Hematopoietic multipotent progenitor cell treated with erythropoietin and hydrocortisone succinate and interleukin-3 and kit ligand, for 6 days (in vitro differentiated cells): Measurements from ENCODE around the gene CCDC33.
"Not testable (repeated sequence)": the region's sequence is repeated elsewhere in the genome, so short reads cannot be mapped to it uniquely, and the experiment has no call there.

Experiments used
- DNase-seq: peaks from one replicate; pipeline ENCODE4 v3.0.0-alpha.2; 2015

The CCDC33 gene

DNA sequence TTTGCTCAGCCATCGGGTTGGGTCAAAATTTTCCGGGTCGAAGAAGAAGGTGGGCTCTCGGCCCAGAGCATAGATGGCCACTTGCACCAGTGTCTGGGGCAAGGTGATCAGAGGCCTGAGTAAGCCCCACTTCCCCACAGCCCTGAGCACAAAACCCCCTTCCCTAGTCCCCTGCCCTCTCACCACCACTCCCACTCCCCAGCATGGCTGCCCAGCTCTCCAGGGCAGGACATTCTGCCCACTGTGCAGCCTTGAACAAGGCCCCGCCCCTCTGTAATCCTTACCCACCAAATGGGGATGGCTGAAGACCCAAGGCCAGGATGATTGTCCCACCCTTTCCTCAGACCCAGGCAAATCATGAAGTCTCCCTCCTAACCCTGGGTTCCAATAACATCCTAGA lies 102.5 kb downstream of the CCDC33 start:
- DNase-seq, result no peak

DNA sequence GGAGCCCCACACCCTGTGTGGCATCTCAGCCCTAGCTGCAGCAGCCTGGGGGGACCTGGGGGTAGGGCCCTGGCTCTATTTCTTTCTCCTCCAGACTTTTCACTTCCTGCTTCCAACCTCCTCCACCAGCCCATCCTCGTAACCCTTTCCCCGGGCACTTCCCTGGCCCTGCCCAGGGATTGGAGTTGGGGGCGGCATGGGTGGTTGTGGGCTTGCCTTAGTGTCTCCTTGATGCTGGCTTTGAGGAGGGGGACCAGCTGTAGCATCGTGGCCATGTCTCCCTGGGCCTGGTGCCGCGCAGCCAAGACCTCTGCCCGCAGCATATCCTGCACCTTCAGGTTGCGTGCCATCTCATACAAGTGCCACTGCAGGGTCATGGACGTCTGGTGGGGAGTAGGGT lies 103.2 kb downstream of the CCDC33 start:
- DNase-seq, result no peak

DNA sequence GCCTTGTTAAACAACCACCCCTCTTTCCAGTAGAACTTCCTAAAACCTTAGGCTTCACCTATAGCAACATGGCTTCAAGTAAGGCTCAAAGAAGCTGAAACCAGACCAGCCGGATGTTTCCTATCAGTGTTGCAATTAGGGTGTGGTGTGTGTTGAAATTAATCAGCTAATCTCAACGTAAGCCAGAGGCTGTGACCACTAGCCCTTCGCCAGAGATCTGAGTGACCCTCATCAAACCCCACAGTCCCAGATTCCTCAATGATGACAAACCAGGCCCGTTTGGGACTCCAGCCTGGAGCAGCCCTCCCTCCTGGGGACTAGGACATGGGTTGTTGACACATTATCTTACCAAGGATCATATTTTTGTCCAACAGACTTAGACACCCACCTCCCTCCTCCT lies 104.0 kb downstream of the CCDC33 start:
- peak; percentile 67 for DNase-seq

DNA sequence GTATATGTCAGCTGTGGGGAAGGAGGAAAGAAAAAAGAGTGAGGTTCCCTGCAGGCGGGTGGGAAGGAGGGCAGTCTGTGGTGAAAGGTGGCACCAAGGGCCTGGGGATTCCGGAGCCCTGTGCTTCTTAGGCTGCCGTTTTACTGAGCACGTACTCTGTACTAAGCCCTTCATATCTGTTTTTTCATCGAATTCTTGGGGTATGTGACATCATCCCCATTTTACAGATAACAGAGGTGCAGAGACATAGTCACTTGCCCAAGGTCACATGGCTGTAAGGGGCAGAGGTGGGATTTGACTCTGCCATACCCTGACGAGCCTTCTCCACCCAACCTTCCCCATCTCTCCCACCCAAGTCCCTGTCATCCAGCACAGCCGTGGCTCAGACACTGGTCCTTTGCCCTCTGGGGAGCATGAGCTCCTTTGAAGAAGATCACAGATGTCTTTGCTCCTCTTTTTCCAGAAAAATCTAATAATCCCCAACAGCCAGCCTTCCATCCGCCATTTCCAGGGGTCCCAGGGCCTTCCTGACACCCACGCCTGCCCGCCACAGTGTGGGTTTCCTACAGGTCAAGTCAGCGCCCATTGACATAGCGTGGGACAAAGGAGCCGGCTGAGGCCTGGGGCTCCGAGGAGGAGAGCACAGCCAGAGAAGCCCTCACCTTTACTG lies 107.1 kb downstream of the CCDC33 start:
- DNase-seq, result peak; percentile 18

DNA sequence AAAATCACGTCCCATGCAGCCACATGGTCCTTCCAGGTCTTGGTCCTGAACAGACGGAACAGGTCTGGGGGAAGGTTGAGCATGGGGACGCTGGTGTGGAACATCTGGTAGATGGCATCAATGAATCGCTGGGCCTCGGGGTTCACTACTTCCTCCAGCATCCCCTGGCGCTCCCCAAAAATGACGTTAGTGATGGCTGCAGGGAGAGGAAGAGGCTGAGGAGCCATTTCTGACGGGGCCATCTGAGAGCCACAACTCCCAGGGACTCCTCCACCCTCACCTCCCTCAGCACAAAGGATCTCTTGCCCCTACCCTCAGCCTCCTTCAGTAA lies 107.6 kb downstream of the CCDC33 start:
- no peak for DNase-seq

DNA sequence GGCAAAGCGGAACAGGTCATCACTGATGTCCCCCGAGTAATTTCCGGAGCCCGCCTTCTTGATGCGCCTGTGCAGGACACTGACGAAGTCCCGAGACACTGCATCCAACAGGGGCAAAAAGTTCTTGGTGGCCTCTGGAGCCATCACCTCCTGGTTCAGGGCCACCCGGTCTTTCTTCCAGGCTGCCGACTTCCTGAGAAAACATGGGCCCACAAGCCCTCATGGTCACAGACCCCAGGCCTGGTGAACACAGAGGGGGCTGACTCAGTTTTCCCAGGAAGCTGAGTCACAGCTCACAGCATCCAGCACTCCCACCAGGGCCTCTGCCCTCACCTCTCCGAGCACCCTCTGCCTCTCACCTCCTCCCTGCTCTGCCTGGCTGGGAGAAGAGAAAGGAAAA lies 108.9 kb downstream of the CCDC33 start:
- DNase-seq, result no peak

DNA sequence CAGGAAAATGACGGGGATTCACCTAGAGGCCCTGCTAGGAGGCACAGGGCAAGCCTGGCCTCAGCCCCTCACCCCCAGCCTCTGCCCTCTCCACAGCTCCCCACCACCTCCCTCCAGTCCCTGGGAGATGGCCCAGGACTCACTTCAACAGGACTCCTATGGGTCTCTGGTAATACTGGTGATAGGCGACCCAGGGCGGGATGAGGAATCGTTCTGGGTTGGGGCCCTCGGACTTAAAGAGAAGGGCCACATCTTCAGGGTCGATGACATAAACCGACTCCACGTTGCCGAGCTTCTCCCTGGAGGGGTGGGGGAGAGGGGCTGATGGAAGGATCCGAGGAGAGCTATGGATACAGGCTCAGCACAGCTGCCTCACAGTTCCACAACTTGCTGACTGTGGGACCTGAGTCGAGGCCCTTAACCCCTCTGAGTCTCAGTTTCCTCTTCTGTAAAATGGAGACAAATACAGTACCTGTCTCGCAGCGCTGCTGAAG lies 111.7 kb downstream of the CCDC33 start:
- no peak for DNase-seq

DNA sequence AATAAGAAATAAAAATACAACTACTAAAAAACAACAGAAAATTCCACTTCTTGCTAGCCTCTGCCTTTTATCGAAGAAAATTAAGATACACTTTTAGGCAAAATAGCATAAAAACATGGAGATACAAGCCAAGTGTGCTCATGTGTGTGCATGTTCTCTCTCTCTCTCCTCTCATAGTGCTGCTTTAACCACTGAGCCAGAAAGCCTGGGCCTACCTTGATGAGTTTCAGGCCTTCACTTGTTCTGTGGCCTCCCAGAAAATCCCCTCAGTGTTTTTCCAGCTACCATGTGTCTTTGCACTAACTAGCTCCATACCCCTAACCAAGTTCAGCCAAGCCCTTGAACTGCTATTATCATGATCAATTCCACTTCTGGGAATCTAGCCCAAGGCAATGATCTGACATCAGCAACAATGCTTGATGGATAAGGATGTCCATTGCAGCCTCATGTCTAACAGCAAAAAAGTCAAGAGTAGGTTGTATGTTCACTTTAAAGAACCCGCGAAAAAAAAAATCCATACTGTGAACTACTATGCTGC lies 113.2 kb downstream of the CCDC33 start:
- DNase-seq, result no peak

DNA sequence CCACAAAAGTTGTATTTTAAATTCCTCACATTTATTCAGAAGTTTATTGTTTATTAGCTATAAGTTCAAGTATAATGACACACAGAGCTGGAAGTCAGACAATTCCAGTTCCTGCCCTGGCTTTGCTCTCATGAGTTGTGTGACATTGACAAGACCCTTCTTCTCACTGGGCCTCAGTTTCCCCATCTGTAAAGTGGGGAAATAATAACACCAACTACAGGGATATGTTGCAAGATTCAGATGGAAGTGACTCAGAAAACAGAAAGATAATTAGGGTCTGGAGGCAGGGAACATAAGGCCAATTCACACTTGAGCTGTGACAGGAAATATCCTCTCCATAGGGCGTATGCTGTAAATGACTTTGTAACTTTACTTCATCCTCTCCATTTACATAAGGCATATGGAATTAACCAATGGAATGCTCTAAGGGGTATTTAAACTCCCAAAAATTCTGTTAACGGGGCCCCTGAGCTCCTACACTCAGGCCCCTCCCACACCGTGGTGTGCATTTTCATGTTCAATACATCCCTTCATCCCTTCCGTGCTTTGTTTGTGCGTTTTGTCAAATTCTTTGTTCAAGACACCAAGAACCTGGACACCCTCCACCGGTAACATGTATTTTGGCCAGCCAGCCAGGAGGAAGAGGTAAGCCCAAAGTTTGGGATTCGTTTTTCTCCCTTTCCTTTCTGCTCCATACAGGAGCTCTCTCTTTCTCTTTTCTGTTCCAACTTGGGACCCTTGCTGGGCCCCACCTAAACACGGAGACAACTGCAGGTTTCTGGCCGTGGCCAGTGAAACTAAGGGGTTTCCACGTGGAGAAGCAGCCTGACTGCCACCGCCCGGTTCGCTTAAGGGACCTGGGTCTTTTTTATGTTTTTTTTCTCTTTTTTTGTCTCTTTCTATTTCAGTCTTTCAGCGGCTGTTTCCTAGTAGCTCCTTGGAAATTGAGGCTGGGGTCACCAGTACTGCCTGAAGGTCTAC lies 114.5 kb downstream of the CCDC33 start:
- DNase-seq, result no peak

DNA sequence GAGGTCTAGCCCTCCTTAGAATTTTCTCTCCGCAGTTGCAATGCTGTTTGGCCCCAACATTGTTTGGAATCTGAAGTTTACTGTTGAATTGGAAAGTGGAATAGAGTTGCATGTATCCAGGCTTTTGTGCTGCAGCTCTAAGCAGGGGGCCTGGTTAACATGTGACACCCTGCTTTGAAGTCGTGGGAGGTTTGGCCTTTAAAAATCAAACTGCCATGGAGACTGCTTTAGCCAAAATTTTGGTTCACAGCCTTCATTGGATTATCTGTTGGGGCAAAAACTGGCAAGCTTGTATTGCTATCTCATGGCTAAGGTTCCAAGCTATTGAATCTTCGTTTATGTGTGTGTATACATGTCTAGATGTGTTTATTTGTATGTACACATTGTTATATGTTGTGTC lies 115.5 kb downstream of the CCDC33 start:
- DNase-seq, result no peak

DNA sequence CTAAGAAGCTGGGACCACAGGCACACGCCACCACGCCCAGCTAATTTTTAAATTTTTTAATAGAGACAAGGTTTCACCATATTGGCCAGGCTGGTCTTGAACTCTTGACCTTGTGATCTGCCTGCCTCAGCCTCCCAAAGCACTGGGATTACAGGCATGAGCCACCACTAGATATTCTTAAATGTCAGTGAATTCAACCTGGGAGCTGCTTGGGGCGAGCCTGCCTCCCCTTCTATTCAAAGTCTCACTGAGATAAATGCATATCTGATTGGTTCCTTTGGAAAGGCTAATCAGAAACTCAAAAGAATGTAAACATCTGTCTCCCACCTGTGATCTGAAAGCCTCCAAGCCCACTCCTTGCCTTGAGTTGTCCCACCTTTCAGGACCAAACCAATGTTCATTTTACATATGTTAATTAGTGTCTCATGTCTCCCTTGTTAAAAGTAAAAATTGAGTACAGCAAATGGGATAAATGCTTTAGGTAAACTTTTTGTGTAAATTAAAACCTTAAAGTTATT lies 116.3 kb downstream of the CCDC33 start:
- DNase-seq, result no peak

DNA sequence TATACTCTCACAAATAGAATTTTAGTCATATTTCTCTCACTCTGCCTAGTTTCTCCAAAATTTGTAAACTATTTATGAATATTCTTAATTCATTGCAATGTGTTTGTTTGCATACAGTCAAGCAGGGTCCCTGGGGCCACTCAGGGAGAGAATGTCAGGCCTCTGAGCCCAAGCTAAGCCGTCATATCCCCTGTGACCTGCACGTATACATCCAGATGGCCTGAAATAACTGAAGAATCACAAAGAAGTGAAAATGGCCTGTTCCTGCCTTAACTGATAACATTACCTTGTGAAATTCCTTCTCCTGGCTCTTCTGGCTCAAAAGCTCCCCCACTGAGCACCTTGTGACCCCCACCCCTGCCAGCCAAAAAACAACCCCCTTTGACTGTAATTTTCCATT lies 117.9 kb downstream of the CCDC33 start:
- DNase-seq, result not testable (repeated sequence)

DNA sequence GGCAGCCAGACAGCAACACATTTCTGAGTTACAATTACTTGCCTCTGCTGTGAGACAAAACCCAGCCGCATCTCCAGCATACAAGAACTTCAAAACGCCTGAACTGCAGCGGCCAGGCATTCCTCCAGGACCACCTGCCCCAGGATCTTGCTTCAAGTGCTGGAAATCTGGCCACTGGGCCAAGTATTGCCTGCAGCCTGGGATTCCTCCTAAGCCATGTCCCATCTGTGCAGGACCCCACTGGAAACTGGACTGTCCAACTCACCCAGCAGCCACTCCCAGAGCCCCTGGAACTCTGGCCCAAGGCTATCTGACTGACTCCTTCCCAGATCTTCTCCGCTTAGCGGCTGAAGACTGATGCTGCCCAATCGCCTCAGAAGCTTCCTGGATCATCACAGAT lies 119.9 kb downstream of the CCDC33 start:
- DNase-seq, result not testable (repeated sequence)

DNA sequence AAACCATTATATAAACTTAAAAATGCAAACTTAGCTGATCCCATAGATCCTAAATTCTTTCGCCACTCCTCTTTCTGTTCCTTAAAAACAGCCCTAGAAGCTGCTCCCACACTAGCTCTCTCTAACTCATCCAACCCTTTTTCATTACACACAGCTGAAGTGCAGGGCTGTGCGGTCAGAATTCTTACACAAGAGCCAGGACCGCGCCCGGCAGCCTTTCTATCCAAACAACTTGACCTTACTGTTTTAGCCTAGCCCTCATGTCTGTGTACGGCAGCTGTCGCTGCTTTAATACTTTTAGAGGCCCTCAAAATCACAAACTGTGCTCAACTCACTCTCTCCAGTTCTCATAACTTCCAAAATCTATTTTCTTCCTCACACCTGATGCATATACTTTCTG lies 121.4 kb downstream of the CCDC33 start:
- not testable (repeated sequence) for DNase-seq

DNA sequence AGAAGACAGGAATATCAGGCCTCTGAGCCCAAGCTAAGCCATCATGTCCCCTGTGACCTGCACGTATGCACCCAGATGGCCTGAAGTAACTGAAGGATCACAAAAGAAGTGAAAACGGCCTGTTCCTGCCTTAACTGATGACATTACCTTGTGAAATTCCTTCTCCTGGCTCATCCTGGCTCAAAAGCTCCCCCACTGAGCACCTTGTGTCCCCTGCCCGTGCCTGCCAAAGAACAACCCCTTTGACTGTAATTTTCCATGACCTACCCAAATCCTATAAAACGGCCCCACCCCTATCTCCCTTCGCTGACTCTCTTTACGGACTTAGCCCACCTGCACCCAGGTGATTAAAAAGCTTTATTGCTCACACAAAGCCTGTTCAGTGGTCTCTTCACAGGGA lies 123.2 kb downstream of the CCDC33 start:
- not testable (repeated sequence) for DNase-seq

DNA sequence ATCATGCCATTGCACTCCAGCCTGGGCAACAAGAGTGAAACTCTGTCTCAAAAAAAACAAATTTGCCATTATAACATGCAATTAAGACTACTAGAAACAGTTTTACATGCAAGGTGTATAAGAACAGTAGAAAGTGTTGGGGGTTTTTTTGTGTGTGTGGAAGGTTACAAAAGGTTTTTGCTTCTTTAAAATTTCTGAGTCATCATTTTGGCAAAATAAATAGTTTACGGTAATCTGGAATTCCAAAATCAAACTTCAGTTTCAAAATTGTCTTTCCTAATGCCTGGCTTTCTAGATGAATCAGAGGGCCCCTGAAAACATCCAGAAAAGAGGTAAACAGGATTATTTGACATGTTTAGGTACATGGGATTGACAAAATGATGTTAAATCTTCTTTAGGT lies 124.7 kb downstream of the CCDC33 start:
- DNase-seq, result not testable (repeated sequence)

DNA sequence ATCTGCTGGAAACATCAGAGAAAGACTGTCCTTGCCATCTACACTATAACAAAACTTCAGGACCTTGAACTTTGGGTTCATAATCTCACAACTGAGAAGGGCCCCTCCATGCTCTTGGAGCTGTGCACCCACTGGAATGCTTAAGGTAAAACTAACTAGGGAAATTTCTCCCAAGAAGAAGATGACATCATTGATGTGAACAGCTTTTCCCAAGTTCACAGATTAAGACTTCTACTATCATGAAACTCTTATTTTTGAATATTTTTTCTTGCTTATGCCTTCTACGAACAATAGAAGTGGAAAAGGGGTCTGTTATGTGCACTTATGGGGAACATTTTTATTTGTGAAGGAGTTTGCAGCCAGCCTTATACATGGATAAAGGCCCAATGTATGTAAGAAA lies 126.4 kb downstream of the CCDC33 start:
- no peak for DNase-seq

DNA sequence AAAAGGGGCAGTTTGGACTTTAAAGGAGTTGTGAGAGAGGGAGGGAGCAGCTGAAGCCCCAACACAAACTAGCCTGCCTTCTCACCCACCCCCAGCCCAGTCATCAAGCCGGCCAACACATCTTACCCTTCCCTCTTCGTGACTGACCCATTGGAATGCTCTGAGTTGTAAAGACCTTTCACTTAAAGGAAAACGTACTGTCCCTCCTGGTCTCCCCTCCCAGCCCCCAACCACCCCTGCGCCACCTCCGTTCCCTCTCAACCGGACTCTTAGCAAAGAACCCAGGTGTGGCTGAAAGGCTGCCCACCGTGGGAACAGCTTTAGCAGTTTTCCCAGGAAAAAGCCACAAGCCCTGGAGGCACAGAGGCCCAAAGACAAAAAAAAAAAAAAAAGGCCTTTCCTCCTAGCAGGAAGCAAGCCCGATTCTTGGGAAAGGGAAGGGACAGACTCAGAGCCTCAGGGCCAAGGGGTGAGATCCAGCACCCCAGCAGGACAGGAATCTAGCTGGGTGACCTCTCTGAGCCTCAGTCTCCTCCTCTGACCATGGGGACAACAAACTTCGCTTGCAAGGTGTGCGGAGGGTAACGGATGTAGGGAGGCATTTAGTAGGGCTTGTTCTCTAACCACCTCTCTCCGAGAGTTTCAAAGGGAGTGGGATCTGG lies 128.9 kb downstream of the CCDC33 start:
- DNase-seq, result no peak

DNA sequence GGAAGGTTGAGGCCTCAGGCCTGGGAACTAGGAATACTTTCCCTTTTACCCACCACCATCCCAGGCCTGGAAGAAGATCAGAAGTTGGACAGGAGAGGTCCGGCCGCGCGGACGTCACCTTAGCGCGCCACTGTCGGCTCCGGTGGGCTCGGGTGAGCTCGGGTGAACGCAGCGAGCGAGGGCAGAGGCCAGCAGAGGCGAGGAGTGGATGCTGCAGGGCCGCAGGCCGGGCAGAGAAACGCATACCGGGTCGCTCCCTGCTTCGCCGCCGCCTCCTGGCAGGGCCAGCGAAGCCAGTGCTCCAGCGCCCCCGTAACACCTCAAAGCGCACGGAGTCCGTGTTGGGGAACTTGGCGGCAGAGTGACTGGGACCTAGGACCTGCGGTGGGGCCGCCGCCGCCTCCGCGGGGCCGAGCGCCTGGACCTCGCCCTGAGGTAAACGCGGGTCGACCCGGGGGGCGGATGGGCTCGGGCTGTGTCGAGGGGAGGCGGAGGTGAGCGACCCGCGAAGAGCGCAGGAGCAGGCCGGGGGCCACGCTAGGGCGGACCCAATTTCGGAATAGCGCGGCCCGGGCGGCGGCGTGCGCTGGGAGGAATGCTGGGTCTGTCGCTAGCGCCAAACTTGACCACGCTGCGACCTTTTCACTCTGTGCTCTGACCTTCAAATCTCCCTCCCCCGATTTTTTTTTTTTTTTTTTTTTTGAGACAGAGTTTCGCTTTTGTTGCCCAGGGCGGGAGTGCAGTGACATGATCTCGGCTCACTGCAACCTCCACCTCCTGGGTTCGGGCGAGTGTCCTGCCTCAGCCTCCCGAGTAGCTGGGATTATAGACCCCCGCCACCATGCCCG lies 129.7 kb downstream of the CCDC33 start:
- peak; percentile 64 for DNase-seq

DNA sequence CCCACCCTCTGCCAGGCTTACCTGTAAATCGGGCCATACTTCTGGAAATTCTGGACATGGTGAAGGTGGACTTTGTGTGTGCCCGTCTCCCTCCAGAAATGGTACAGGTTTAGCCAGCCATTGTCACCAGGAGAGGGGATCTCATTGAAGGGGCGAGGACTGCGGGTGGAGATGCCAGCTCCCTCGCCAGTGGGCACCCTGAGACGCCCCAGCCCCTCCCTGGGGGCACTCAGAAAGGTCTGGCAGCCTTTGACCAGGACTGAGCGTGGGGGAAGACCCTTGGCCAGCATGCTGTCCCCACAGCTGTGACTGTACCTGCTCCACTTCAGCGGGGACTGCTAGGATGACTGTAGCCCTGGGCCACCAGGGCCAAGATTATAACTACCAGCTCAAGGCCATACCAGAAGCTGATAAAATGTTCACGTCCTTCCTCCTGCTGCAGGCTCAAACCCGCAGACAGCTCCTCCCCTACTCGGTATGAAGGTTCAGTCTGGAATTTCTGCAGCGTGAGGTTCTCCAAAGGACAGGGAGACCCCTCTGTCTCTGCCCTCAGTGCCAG lies 131.2 kb downstream of the CCDC33 start, which contains the start of gene CYP11A1:
CYP11A1 (minus strand) TSS at position 351 of the 559 bp plus-strand sequence; CDS start at position 290, 61 bp downstream.
- DNase-seq, result no peak

DNA sequence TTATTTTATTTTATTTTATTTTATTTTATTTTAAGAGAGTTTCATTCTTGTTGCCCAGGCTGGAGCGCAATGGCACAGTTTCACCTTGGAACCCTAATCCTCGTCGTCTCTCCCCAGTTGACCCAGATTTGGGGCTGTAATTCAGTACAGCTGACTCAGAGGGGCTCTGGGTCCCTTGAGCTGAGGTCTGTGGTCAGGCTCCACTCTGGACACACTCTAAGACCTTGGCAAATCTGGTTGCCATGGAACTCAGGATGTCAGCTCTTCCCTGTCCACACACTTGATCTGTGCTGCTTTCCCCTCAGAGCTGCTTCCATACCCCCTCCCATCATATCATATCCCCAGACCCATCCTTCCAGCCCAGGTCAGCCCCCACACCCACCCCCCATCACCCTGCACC lies 132.0 kb downstream of the CCDC33 start:
- no peak for DNase-seq
